ENCODE data around the gene PRKCB.

DNA sequence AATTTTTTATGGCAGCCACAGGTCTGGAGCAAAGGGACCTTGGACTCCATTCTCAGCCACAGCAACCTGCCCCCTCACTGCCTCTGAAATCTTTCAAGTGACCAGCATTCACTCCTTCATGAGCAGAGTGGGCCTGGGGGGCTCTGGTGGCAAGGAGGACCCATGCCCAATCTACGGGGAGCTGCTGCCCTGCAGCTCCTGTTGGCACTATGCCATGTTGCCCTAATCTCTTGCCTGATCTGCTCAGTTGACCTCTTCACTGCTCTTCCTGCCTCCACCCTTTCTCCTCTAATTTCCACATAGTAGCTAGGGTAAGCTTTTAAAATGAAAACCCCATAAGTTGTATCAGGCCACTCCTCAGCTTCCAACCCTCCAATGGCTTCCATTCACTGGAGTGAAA lies 2.9 kb upstream of the PRKCB start:
- TF ChIP-seq, protein P1, sequence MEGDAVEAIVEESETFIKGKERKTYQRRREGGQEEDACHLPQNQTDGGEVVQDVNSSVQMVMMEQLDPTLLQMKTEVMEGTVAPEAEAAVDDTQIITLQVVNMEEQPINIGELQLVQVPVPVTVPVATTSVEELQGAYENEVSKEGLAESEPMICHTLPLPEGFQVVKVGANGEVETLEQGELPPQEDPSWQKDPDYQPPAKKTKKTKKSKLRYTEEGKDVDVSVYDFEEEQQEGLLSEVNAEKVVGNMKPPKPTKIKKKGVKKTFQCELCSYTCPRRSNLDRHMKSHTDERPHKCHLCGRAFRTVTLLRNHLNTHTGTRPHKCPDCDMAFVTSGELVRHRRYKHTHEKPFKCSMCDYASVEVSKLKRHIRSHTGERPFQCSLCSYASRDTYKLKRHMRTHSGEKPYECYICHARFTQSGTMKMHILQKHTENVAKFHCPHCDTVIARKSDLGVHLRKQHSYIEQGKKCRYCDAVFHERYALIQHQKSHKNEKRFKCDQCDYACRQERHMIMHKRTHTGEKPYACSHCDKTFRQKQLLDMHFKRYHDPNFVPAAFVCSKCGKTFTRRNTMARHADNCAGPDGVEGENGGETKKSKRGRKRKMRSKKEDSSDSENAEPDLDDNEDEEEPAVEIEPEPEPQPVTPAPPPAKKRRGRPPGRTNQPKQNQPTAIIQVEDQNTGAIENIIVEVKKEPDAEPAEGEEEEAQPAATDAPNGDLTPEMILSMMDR (conservative IDR thresholded peaks at IDR 0.05 in 1 of 2, IDR thresholded peaks at IDR 0.05 in 1 of 2; ENCODE audit: low read depth in 1 of 2, low read length in 2 of 2) = no peak
- TF ChIP-seq EZH2 (IDR thresholded peaks at IDR 0.05; ENCODE audit: low read length, missing control alignments) = no peak
